ENCODE measurements around the gene PTPRD. TPM values are rescaled to one million over a fixed set of nuclear protein-coding genes. Genes with fewer than 3 reads are reported as not detected.
"Not testable (repeated sequence)": the region's sequence is repeated elsewhere in the genome, so short reads cannot be mapped to it uniquely, and the experiment has no call there.

The PTPRD gene
- total RNA-seq, 3 donors from 2014 or later (not counting 1 experiment from before 2014, with no cell fraction given): 0.05 to 0.68 TPM; not detected in 1

DNA sequence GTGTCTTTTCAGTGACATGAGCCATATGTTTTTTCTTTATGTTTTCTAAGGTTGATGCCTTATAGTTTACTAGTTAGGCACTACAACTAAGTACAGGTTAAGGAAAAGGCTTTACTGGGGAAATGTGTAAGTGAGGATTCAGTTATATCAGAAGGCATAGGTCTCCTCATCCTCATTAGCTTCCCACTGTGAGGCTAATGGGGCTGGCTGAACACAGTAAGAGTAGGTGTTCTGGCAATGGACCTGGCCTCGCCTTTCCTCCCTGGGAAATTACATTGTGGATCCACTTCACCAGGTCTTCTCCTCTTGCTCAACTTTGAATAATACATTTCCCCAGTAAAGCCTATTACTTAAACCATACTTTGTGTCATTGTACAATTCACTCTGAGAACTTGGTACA lies 225.5 kb downstream of the PTPRD start:
- ATAC-seq (no peak), DNase-seq (no peak)
- 77% methylated on average over 1 of the region's 1 CpG for WGBS (ENCODE audit: insufficient coverage)
- no peak overlapping the region for H3K4me3 Mint-ChIP-seq
- Histone ChIP-seq H3K27me3 (ENCODE audit: control insufficient read depth, insufficient read depth, low read length) (no peaks in the 10 kb centered on the region), H3K36me3 (ENCODE audit: control insufficient read depth, insufficient read depth, low read length) (no peaks in the 10 kb centered on the region), H3K4me3 (ENCODE audit: low read length) (no peak overlapping the region), H3K27ac (ENCODE audit: low read length) (no peak overlapping the region), H3K4me1 (ENCODE audit: control insufficient read depth, insufficient read depth, low read length) (no peaks in the 10 kb centered on the region), H3K9me3 (ENCODE audit: control insufficient read depth, insufficient read depth, low read length) (no peaks in the 10 kb centered on the region)
- peaks cover 9 to 14% of the 10 kb centered on the region in 2 donors for H3K9me3 Mint-ChIP-seq
- H3K27ac Mint-ChIP-seq: no peak overlapping the region
- H3K4me1 Mint-ChIP-seq: no peaks in the 10 kb centered on the region
- TF ChIP-seq, protein P1, sequence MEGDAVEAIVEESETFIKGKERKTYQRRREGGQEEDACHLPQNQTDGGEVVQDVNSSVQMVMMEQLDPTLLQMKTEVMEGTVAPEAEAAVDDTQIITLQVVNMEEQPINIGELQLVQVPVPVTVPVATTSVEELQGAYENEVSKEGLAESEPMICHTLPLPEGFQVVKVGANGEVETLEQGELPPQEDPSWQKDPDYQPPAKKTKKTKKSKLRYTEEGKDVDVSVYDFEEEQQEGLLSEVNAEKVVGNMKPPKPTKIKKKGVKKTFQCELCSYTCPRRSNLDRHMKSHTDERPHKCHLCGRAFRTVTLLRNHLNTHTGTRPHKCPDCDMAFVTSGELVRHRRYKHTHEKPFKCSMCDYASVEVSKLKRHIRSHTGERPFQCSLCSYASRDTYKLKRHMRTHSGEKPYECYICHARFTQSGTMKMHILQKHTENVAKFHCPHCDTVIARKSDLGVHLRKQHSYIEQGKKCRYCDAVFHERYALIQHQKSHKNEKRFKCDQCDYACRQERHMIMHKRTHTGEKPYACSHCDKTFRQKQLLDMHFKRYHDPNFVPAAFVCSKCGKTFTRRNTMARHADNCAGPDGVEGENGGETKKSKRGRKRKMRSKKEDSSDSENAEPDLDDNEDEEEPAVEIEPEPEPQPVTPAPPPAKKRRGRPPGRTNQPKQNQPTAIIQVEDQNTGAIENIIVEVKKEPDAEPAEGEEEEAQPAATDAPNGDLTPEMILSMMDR (IDR thresholded peaks at IDR 0.05): no peak
- no peaks in the 10 kb centered on the region for H3K27me3 Mint-ChIP-seq (ENCODE audit: low read depth in 2 of 2)
- intact Hi-C loops (cut with micrococcal nuclease): no loop called here
- H3K36me3 Mint-ChIP-seq: peaks cover 6% of the 10 kb centered on the region

DNA sequence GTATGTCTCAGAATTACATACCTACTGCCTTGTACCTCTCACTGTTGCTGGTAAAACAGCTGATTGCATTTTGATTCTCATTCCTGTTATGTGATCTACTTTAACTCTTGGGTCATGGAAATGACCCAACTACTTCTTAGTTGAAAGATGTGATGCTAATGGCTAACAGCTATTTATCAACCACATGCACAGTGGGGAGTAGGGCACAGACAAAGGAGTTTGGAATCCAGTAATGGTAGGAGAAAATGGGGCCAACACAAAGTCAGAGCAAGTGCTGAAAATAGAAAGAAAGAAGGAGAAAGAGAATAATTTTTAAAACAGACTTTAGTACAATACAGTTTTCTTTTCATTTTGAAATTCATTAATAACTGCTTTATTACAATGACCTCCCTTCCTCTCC lies 241.0 kb downstream of the PTPRD start:
- H3K4me3 ChIP-seq (ENCODE audit: low read length): no peak overlapping the region
- no peaks in the 10 kb centered on the region for H3K4me1 ChIP-seq (ENCODE audit: control insufficient read depth, insufficient read depth, low read length)
- H3K9me3 Mint-ChIP-seq: peaks cover 3 to 10% of the 10 kb centered on the region in 2 donors
- H3K36me3 Mint-ChIP-seq: no peaks in the 10 kb centered on the region
- H3K4me1 Mint-ChIP-seq: no peaks in the 10 kb centered on the region
- ATAC-seq (no peak), DNase-seq (no peak)
- H3K36me3 ChIP-seq (ENCODE audit: control insufficient read depth, insufficient read depth, low read length): no peaks in the 10 kb centered on the region
- intact Hi-C loops (cut with micrococcal nuclease): loop anchor here (10.0 kb wide), 1 partner anchor 47 kb away; no protein-coding TSS in a partner anchor
- no peak overlapping the region for H3K27ac Mint-ChIP-seq
- H3K9me3 ChIP-seq (ENCODE audit: control insufficient read depth, insufficient read depth, low read length): no peaks in the 10 kb centered on the region
- no peak overlapping the region for H3K27ac ChIP-seq (ENCODE audit: low read length)
- H3K27me3 Mint-ChIP-seq (ENCODE audit: low read depth in 2 of 2): no peaks in the 10 kb centered on the region
- TF ChIP-seq, protein P1 (IDR thresholded peaks at IDR 0.05): no peak
- no peak overlapping the region for H3K4me3 Mint-ChIP-seq
- H3K27me3 ChIP-seq (ENCODE audit: control insufficient read depth, insufficient read depth, low read length): no peaks in the 10 kb centered on the region

DNA sequence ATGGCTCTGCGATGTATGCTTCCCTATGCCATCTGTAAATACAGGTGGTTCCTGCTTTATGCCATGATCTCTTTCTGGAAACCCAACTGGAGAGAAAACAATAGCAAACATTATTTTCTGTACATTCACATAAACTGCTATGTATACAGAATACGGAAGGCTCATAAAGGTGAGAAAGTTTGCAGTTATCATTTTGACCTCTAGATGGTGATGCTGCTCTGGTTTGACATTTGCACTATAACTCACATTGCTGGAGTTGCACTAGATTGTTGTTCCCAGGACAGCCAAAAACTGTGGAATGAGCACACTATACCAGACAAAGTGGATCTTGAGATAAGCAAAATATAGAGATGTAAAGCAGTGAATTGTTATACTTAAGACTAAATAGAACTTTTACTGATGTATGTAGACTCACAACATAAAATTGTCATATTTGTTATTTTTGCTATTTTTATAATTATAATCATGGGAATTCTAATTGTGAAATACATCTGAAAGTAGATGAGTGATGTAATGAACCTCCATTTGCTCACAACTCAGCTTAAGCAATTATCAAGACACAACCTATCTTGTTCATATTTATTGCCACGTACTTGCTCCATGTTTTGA lies 246.5 kb downstream of the PTPRD start:
- no peak overlapping the region for H3K27ac ChIP-seq (ENCODE audit: low read length)
- no peaks in the 10 kb centered on the region for H3K4me1 ChIP-seq (ENCODE audit: control insufficient read depth, insufficient read depth, low read length)
- no peaks in the 10 kb centered on the region for H3K9me3 ChIP-seq (ENCODE audit: control insufficient read depth, insufficient read depth, low read length)
- WGBS (ENCODE audit: insufficient coverage): 24% methylated on average over 3 of the region's 3 CpGs
- Mint-ChIP-seq H3K27ac (no peak overlapping the region), H3K9me3 (peaks cover 3 to 7% of the 10 kb centered on the region in 2 donors), H3K27me3 (ENCODE audit: low read depth in 2 of 2) (no peaks in the 10 kb centered on the region), H3K36me3 (no peaks in the 10 kb centered on the region), H3K4me1 (no peaks in the 10 kb centered on the region), H3K4me3 (no peak overlapping the region)
- no peaks in the 10 kb centered on the region for H3K27me3 ChIP-seq (ENCODE audit: control insufficient read depth, insufficient read depth, low read length)
- H3K36me3 ChIP-seq (ENCODE audit: control insufficient read depth, insufficient read depth, low read length): no peaks in the 10 kb centered on the region
- DNase-seq (no peak), ATAC-seq (no peak)
- no peak overlapping the region for H3K4me3 ChIP-seq (ENCODE audit: low read length)
- TF ChIP-seq, protein P1 (IDR thresholded peaks at IDR 0.05): no peak
- intact Hi-C loops (cut with micrococcal nuclease): no loop called here

DNA sequence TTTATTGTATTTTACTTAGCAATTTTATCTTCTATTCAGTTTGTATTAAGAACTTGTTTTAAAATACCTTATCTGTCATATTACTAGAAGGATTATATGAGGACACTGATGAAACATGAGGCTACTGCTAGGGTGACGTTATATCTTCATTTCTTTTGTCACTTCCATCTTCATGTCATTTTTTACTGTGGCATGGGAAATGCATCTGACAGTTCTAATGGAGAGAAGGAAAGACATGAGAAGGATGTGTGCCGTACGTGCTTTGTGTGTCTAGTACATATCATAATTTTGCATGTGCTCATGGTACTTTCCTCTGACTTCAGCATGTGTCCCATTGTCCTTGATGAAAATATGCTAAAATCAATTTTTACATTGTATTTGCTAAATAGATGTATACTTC lies 258.2 kb downstream of the PTPRD start:
- H3K27ac Mint-ChIP-seq: no peak overlapping the region
- Histone ChIP-seq H3K4me3 (ENCODE audit: low read length) (no peak overlapping the region), H3K27ac (ENCODE audit: low read length) (no peak overlapping the region), H3K4me1 (ENCODE audit: control insufficient read depth, insufficient read depth, low read length) (no peaks in the 10 kb centered on the region), H3K27me3 (ENCODE audit: control insufficient read depth, insufficient read depth, low read length) (no peaks in the 10 kb centered on the region), H3K36me3 (ENCODE audit: control insufficient read depth, insufficient read depth, low read length) (no peaks in the 10 kb centered on the region), H3K9me3 (ENCODE audit: control insufficient read depth, insufficient read depth, low read length) (no peaks in the 10 kb centered on the region)
- peaks cover 2 to 3% of the 10 kb centered on the region in 2 donors for H3K9me3 Mint-ChIP-seq
- no peaks in the 10 kb centered on the region for H3K27me3 Mint-ChIP-seq (ENCODE audit: low read depth in 2 of 2)
- 73% methylated on average over 3 of the region's 3 CpGs for WGBS (ENCODE audit: insufficient coverage)
- H3K4me3 Mint-ChIP-seq: no peak overlapping the region
- H3K4me1 Mint-ChIP-seq: no peaks in the 10 kb centered on the region
- intact Hi-C loops (cut with micrococcal nuclease): no loop called here
- TF ChIP-seq, protein P1 (IDR thresholded peaks at IDR 0.05): no peak
- no peak for DNase-seq
- ATAC-seq: no peak
- H3K36me3 Mint-ChIP-seq: no peaks in the 10 kb centered on the region

DNA sequence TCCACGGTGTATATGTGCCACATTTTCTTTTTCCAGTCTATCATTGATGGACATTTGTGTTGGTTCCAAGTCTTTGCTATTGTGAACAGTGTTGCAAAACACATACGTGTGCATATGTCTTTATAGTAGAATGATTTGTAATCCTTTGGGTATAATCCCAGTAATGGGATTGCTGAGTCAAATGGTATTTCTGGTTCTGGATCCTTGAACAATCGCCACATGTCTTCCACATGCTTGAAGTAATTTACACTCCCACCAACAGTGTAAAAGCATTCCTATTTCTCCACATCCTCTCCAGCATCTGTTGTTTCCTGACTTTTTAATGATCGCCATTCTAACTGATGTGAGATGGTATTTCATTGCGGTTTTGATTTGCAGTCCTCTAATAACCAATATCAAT lies 267.2 kb downstream of the PTPRD start:
- H3K4me3 ChIP-seq (ENCODE audit: low read length); H3K36me3 Mint-ChIP-seq; H3K27ac ChIP-seq (ENCODE audit: low read length); H3K4me3 Mint-ChIP-seq; H3K4me1 Mint-ChIP-seq; H3K9me3 Mint-ChIP-seq; H3K27me3 ChIP-seq (ENCODE audit: control insufficient read depth, insufficient read depth, low read length); H3K9me3 ChIP-seq (ENCODE audit: control insufficient read depth, insufficient read depth, low read length); intact Hi-C loops (cut with micrococcal nuclease); H3K27ac Mint-ChIP-seq; ATAC-seq; DNase-seq; H3K4me1 ChIP-seq (ENCODE audit: control insufficient read depth, insufficient read depth, low read length); H3K27me3 Mint-ChIP-seq (ENCODE audit: low read depth in 2 of 2); H3K36me3 ChIP-seq (ENCODE audit: control insufficient read depth, insufficient read depth, low read length): not testable (repeated sequence)
- WGBS (ENCODE audit: insufficient coverage): 41% methylated on average over 2 of the region's 5 CpGs
